HepG2 (cell line): ENCODE data around the gene CHST10. TPM values are rescaled to one million over a fixed set of nuclear protein-coding genes. Genes with fewer than 3 reads are reported as not detected.

ENCODE experiments used
- ATAC-seq: fragments of 200-7000 bp; cut with Tn5 transposase; 3 replicates; pipeline ENCODE4 v1.9.1; 2020; ENCODE audit warnings: mild to moderate bottlenecking, moderate library complexity
- BruUV-seq: library from RNA; stranded (reverse); fragments of 400-500 nt; replicated peaks from 2 replicates; lab custom pipeline; 2021; lab: Mats Ljungman, UMichigan
- CTCF ChIA-PET: fragments of 300-600 bp; formaldehyde crosslinking; extraction: SDS; loops from one replicate; lab custom pipeline; 2021; ENCODE audit warnings: low total read pairs, inconsistent platforms, low intra/inter-chr PET ratio; lab: Yijun Ruan, JAX
- POLR2A ChIA-PET: fragments of 350-600 bp; sonication (Branson Sonifier 250); formaldehyde crosslinking; loops from one replicate; lab custom pipeline; 2020; ENCODE audit warnings: antibody characterized with exemption, inconsistent platforms; lab: Yijun Ruan, JAX
- DNase-seq: peaks from one replicate; pipeline ENCODE4 v3.0.0-alpha.2; 2015; ENCODE audit warnings: low spot score
- FAIRE-seq: peaks from 3 replicates; lab custom pipeline; 2011; peaks lifted over from hg19 to GRCh38; lab: Jason Lieb, UNC
- H2AFZ ChIP-seq: one replicate; pipeline ENCODE4 v1.6.1; 2011; ENCODE audit warnings: low read length, inconsistent platforms
- H3K27ac ChIP-seq: fragments of 300-600 bp; 3 replicates; pipeline ENCODE4 v1.8.0; 2011; ENCODE audit warnings: mixed run types, mild to moderate bottlenecking, mixed read lengths, low read length, inconsistent platforms; ENCODE audit not compliant: insufficient read depth; ENCODE audit errors: extremely low read length
- H3K27me3 ChIP-seq, 2 experiments: fragments of 200-600 bp in 1 of 2; 2 replicates in 1 of 2; 3 replicates in 1 of 2; pipeline versions ENCODE4 v1.6.0 to v1.8.0; 2011; ENCODE audit warnings: low read length in 2 of 2, mild to moderate bottlenecking in 2 of 2, moderate library complexity in 2 of 2, inconsistent platforms in 1 of 2; ENCODE audit not compliant: insufficient read depth in 2 of 2, control insufficient read depth in 1 of 2
- H3K36me3 ChIP-seq, 2 experiments: fragments of 200-600 bp in 1 of 2; replicated peaks in 1 of 2; 2 replicates in 1 of 2; 3 replicates in 1 of 2; pipeline versions ENCODE4 v1.5.1 to v1.8.0; 2011; ENCODE audit warnings: low read length in 2 of 2, inconsistent platforms in 1 of 2; ENCODE audit not compliant: insufficient read depth in 2 of 2, control insufficient read depth in 1 of 2
- H3K4me1 ChIP-seq: 2 replicates; pipeline ENCODE4 v1.5.1; 2012; ENCODE audit warnings: low read length, inconsistent platforms; ENCODE audit not compliant: insufficient read depth
- H3K4me2 ChIP-seq: 2 replicates; pipeline ENCODE4 v1.6.0; 2011; ENCODE audit warnings: low read depth, low read length, inconsistent platforms
- H3K4me3 ChIP-seq, 3 experiments: fragments of 200-600 bp in 1 of 3; sonication (generic), shearing (Covaris generic) in 1 of 3; replicated peaks in 1 of 3; 2 replicates each; pipeline ENCODE4 v1.5.1; 2011 to 2016; ENCODE audit warnings: low read length in 3 of 3, inconsistent platforms in 2 of 3, low read depth in 2 of 3, mild to moderate bottlenecking in 2 of 3, control low read depth in 1 of 3, mixed read lengths in 1 of 3; ENCODE audit not compliant: insufficient read depth in 1 of 3
- H3K79me2 ChIP-seq: one replicate; pipeline ENCODE4 v1.6.1; 2011; ENCODE audit warnings: low read length, inconsistent platforms; ENCODE audit not compliant: insufficient read depth
- H3K9ac ChIP-seq: 2 replicates; pipeline ENCODE4 v1.6.0; 2011; ENCODE audit warnings: mild to moderate bottlenecking, low read depth, low read length, inconsistent platforms; ENCODE audit not compliant: insufficient read depth
- H3K9me3 ChIP-seq: 2 replicates; pipeline ENCODE4 v1.5.1; 2012; ENCODE audit warnings: mild to moderate bottlenecking, low read length
- H4K20me1 ChIP-seq: 2 replicates; pipeline ENCODE4 v1.6.0; 2011; ENCODE audit warnings: inconsistent platforms, mild to moderate bottlenecking, low read length, moderate library complexity; ENCODE audit not compliant: insufficient read depth
- HMG20A ChIP-seq: IDR thresholded peaks from 2 replicates; pipeline ENCODE4 v1.6.1; 2016; ENCODE audit warnings: borderline replicate concordance
- IRX3 ChIP-seq: sonication (generic); formaldehyde crosslinking; IDR thresholded peaks from 2 replicates; pipeline ENCODE4 v1.8.1; 2023; ENCODE audit warnings: mild to moderate bottlenecking, low read depth, missing genetic modification reagents, borderline replicate concordance
- PHF21A ChIP-seq: sonication (generic); formaldehyde crosslinking; IDR thresholded peaks from 2 replicates; pipeline ENCODE4 v1.5.0; 2020; ENCODE audit warnings: mild to moderate bottlenecking, missing genetic modification reagents
- RXRB ChIP-seq: IDR thresholded peaks from 2 replicates; pipeline ENCODE4 v1.6.1; 2016; ENCODE audit warnings: borderline replicate concordance, missing genetic modification reagents, missing compliant biosample characterization
- TIGD3 ChIP-seq: sonication (generic); formaldehyde crosslinking; IDR thresholded peaks from 2 replicates; pipeline ENCODE4 v1.5.1; 2020; ENCODE audit warnings: mild to moderate bottlenecking, missing genetic modification reagents, borderline replicate concordance
- ZBTB20 ChIP-seq: sonication (generic); formaldehyde crosslinking; IDR thresholded peaks from 2 replicates; pipeline ENCODE4 v1.8.1; 2023; ENCODE audit warnings: missing genetic modification reagents, low read depth, mild to moderate bottlenecking, borderline replicate concordance
- ZBTB8A ChIP-seq: sonication (generic); formaldehyde crosslinking; IDR thresholded peaks from 2 replicates; pipeline ENCODE4 v1.4.0; 2020; ENCODE audit warnings: mild to moderate bottlenecking, low read depth, missing genetic modification reagents, borderline replicate concordance
- ZNF275 ChIP-seq: sonication (generic); formaldehyde crosslinking; IDR thresholded peaks from 2 replicates; pipeline ENCODE4 v1.8.0; 2022; ENCODE audit warnings: missing genetic modification reagents, mild to moderate bottlenecking, inconsistent platforms, borderline replicate concordance
- ZNF775 ChIP-seq: sonication (generic); formaldehyde crosslinking; IDR thresholded peaks from 2 replicates; pipeline ENCODE4 v1.4.0; 2020; ENCODE audit warnings: missing genetic modification reagents, mild to moderate bottlenecking, moderate library complexity, borderline replicate concordance
- WGBS: methylation state at CpG from one replicate; pipeline ENCODE4 v1.1.6; 2017; ENCODE audit warnings: low lambda C conversion rate; 5-methylcytosine and 5-hydroxymethylcytosine counted together
- in situ Hi-C: cut with HindIII; loops from 2 replicates; pipeline ENCODE4 v1.10.0; 2017; ENCODE audit warnings: low pct_unique_long_range_greater_than_20kb; ENCODE audit not compliant: extremely low pct_ligation_motif_present
- intact Hi-C: fragments of 100-400 bp; cut with micrococcal nuclease; formaldehyde crosslinking; loops from one replicate; pipeline ENCODE4 v1.10.0; 2022; ENCODE audit not compliant: unreplicated experiment
- polyA plus RNA-seq, 8 experiments: library from polyadenylated mRNA; depleted of rRNA in 3 of 8; stranded (reverse) in 7 of 8; unstranded in 1 of 8; fragments of >200 nt; fragmentation: Illumina TruSeq in 4 of 8; extraction: Trizol in 4 of 8; gene quantifications; 2 replicates each; pipeline versions ENCODE4 v1.2.1 to v1.2.3, GENCODE V29; 2011 to 2016; ENCODE audit warnings: low read depth in 4 of 8, missing spikeins in 1 of 8, mixed read lengths in 1 of 8; ENCODE audit not compliant: insufficient read depth in 1 of 8
- total RNA-seq, 5 experiments: library from RNA; depleted of rRNA; stranded (reverse); fragments of >200 nt; fragmentation: Illumina TruSeq; extraction: Trizol; gene quantifications; 2 replicates each; pipeline ENCODE4 v1.2.3, GENCODE V29; 2016; ENCODE audit warnings: low read depth in 1 of 5

CHST10 gene
- total and polyA plus RNA-seq, 2 of the 13 experiments (the other 11 are each of a cell fraction or from before 2014, with no cell fraction given), result 10.5 to 14.2 TPM

DNA sequence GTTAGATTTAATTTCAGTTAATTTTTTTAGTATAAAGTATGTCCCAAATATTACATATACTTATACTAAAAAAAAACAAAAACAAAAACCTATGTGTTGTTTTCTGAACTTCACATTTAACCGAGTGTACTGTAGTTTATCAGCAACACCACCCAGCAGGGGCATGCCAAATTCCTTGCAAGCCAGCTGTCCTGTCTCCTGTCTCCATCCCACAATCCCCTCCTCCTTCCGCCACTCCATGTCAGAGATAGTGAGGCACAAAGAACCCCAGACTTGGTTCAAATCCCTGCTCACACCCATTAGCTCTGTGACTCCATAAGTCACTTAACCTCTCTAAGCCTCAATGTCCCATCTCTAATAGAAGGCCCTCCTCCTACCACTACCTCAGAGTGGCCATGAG lies 9.4 kb downstream of the CHST10 start:
- Histone ChIP-seq H4K20me1 (no peaks in the 10 kb centered on the region), H3K4me2 (no peak overlapping the region), H3K9me3 (no peaks in the 10 kb centered on the region), H3K9ac (no peak overlapping the region), H3K27ac (no peak overlapping the region), H3K27me3 (no peaks in the 10 kb centered on the region), H3K79me2 (no peaks in the 10 kb centered on the region), H2AFZ (no peak overlapping the region), H3K4me1 (no peaks in the 10 kb centered on the region), H3K36me3 (peaks cover 11 to 26% of the 10 kb centered on the region in 2 experiments), H3K4me3 (no peak overlapping the region)
- CTCF ChIA-PET, result no interaction called here
- FAIRE-seq (no peak), DNase-seq (no peak), ATAC-seq (no peak)
- POLR2A ChIA-PET, result no interaction called here
- 97% methylated on average over 2 of the region's 2 CpGs for WGBS
- no TSS peak for BruUV-seq
- in situ Hi-C loops, result no loop called here
- intact Hi-C loops, result no loop called here
- TF ChIP-seq RXRB (no peak), IRX3 (no peak), HMG20A (CRISPR knock-in tag) (no peak), ZNF275 (CRISPR knock-in tag) (no peak), ZNF775 (CRISPR knock-in tag) (no peak), TIGD3 (CRISPR knock-in tag) (no peak), ZBTB8A (CRISPR knock-in tag) (no peak), PHF21A (CRISPR knock-in tag) (no peak), ZBTB20 (no peak)
